ENCODE data around the gene HEXIM2. TPM values are rescaled to one million over a fixed set of nuclear protein-coding genes. Genes with fewer than 3 reads are reported as not detected.

HEXIM2 gene
- total and polyA plus RNA-seq, 2 of the 13 experiments (the other 11 are each of a cell fraction or from before 2014, with no cell fraction given) = 27.1 to 32.4 TPM

DNA sequence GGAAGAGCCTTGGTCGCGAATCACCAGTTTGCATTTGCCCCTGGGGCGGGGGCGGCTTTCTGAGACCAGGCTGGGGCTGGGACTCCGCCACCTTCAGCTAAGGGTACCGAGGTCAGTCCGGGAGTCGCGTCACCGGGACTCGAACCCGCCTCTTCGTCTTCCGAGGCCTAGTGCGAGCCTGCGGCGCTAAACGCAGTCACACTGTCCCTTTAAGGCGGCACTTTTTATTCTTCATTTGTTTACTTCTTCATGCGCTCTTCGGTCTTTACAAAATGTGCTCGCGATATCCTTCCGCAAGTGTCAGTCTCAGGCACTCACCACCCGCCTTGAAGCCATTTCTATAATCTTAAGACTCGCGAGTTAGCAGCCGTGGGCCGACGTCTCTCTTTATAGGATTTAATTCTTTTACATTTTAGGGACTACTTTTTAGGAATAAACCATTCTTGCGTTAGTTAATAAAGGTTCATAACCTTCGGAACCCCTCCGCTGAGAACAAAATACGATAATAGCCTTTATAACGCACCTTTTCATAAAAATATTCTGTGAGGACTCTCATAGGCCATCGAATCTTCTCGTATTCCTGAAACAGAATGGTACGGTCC, 14.0 kb upstream of the HEXIM2 start (continued):
- TF ChIP-seq GMEB2 (CRISPR knock-in tag; IDR thresholded peaks at IDR 0.05; ENCODE audit: low read depth) (no peak), WIZ (CRISPR knock-in tag; IDR thresholded peaks at IDR 0.05) (no peak), DRAP1 (CRISPR knock-in tag; IDR thresholded peaks at IDR 0.05) (no peak), ZNF101 (CRISPR knock-in tag; IDR thresholded peaks at IDR 0.05; ENCODE audit: borderline replicate concordance, low read depth) (no peak), ZBTB21 (CRISPR knock-in tag; IDR thresholded peaks at IDR 0.05) (no peak; the same call in 1 of the 2 replicates), PHF8 (CRISPR knock-in tag; IDR thresholded peaks at IDR 0.05) (peak; percentile 74), SP140L (CRISPR knock-in tag; IDR thresholded peaks at IDR 0.05; ENCODE audit: borderline replicate concordance) (no peak; the same call in 1 of the 2 replicates), IRX3 (CRISPR knock-in tag; IDR thresholded peaks at IDR 0.05; ENCODE audit: borderline replicate concordance, low read depth) (no peak), ZBTB20 (CRISPR knock-in tag; IDR thresholded peaks at IDR 0.05; ENCODE audit: borderline replicate concordance, low read depth) (no peak; the same call in 1 of the 2 replicates), ZFP62 (CRISPR knock-in tag; IDR thresholded peaks at IDR 0.05) (no peak), NR2F1 (CRISPR knock-in tag; IDR thresholded peaks at IDR 0.05) (peak; percentile 6 to 79; a peak in 2 of 4 replicates), POLR2G (IDR thresholded peaks at IDR 0.05; ENCODE audit: low read depth, low read length) (peak; percentile 13; the same call in 1 of the 2 replicates), BRD4 (CRISPR knock-in tag; IDR thresholded peaks at IDR 0.05) (0 out of 2 replicates have a peak, but pooled peaks have one; percentile 29), KLF15 (CRISPR knock-in tag; IDR thresholded peaks at IDR 0.05; ENCODE audit: borderline replicate concordance) (0 out of 2 replicates have a peak, but pooled peaks have one; percentile 23), HMGA1 (CRISPR knock-in tag; conservative IDR thresholded peaks at IDR 0.05) (no peak), ZNF607 (CRISPR knock-in tag; IDR thresholded peaks at IDR 0.05; ENCODE audit: borderline replicate concordance) (peak; percentile 72), ATF7-NPFF (CRISPR knock-in tag; IDR thresholded peaks at IDR 0.05; ENCODE audit: low read depth) (no peak)
- TF ChIP-seq, protein P1, sequence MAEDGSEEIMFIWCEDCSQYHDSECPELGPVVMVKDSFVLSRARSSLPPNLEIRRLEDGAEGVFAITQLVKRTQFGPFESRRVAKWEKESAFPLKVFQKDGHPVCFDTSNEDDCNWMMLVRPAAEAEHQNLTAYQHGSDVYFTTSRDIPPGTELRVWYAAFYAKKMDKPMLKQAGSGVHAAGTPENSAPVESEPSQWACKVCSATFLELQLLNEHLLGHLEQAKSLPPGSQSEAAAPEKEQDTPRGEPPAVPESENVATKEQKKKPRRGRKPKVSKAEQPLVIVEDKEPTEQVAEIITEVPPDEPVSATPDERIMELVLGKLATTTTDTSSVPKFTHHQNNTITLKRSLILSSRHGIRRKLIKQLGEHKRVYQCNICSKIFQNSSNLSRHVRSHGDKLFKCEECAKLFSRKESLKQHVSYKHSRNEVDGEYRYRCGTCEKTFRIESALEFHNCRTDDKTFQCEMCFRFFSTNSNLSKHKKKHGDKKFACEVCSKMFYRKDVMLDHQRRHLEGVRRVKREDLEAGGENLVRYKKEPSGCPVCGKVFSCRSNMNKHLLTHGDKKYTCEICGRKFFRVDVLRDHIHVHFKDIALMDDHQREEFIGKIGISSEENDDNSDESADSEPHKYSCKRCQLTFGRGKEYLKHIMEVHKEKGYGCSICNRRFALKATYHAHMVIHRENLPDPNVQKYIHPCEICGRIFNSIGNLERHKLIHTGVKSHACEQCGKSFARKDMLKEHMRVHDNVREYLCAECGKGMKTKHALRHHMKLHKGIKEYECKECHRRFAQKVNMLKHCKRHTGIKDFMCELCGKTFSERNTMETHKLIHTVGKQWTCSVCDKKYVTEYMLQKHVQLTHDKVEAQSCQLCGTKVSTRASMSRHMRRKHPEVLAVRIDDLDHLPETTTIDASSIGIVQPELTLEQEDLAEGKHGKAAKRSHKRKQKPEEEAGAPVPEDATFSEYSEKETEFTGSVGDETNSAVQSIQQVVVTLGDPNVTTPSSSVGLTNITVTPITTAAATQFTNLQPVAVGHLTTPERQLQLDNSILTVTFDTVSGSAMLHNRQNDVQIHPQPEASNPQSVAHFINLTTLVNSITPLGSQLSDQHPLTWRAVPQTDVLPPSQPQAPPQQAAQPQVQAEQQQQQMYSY (CRISPR knock-in tag; IDR thresholded peaks at IDR 0.05) = no peak
- TF ChIP-seq, protein P2, sequence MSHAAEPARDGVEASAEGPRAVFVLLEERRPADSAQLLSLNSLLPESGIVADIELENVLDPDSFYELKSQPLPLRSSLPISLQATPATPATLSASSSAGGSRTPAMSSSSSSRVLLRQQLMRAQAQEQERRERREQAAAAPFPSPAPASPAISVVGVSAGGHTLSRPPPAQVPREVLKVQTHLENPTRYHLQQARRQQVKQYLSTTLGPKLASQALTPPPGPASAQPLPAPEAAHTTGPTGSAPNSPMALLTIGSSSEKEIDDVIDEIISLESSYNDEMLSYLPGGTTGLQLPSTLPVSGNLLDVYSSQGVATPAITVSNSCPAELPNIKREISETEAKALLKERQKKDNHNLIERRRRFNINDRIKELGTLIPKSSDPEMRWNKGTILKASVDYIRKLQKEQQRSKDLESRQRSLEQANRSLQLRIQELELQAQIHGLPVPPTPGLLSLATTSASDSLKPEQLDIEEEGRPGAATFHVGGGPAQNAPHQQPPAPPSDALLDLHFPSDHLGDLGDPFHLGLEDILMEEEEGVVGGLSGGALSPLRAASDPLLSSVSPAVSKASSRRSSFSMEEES (CRISPR knock-in tag; IDR thresholded peaks at IDR 0.05) = peak; percentile 19; the same call in 1 of the 2 replicates
